ENCODE data around the gene FAM210A.

Gene FAM210A

GRCh38 chr18:13620206-13620672 is 106.1 kb downstream of the FAM210A start:
- H3K4me3 ChIP-seq (replicated peaks; ENCODE audit: low read depth, low read length), result no peak overlapping the region
- DNase-seq (ENCODE audit: extremely low read depth, insufficient read length), result no peak
- no peak for TF ChIP-seq CTCF (IDR thresholded peaks at IDR 0.05; ENCODE audit: insufficient read depth, low read length, poor library complexity, severe bottlenecking)
- no peaks in the 10 kb centered on the region for H3K27me3 ChIP-seq (replicated peaks; ENCODE audit: control insufficient read depth, insufficient read depth, low read length)
- peaks cover 2% of the 10 kb centered on the region for H3K36me3 ChIP-seq (ENCODE audit: control insufficient read depth, insufficient read depth, low read length)

- Histone ChIP-seq H3K36me3 (ENCODE audit: control insufficient read depth, insufficient read depth, low read length) (peaks cover 1% of the 10 kb centered on the region), H3K27me3 (replicated peaks; ENCODE audit: control insufficient read depth, insufficient read depth, low read length) (no peaks in the 10 kb centered on the region)
- TF ChIP-seq CTCF (IDR thresholded peaks at IDR 0.05; ENCODE audit: insufficient read depth, low read length, poor library complexity, severe bottlenecking), result no peak
Measured at GRCh38 chr18:13619505-13620205, 106.7 kb downstream of the FAM210A start.

GRCh38 chr18:13618760-13619438 is 107.5 kb downstream of the FAM210A start:
- no peaks in the 10 kb centered on the region; the same call in none of the 2 replicates for H3K36me3 ChIP-seq (ENCODE audit: control insufficient read depth, insufficient read depth, low read length)
- H3K4me3 ChIP-seq (replicated peaks; ENCODE audit: low read depth, low read length), result no peak overlapping the region
- DNase-seq (ENCODE audit: extremely low read depth, insufficient read length), result no peak
- no peak for TF ChIP-seq CTCF (IDR thresholded peaks at IDR 0.05; ENCODE audit: insufficient read depth, low read length, poor library complexity, severe bottlenecking)
- no peaks in the 10 kb centered on the region for H3K27me3 ChIP-seq (replicated peaks; ENCODE audit: control insufficient read depth, insufficient read depth, low read length)

More at GRCh38 chr18:13619505-13620205, 106.7 kb downstream of the FAM210A start:
- DNase-seq (ENCODE audit: extremely low read depth, insufficient read length), result no peak
- no peak overlapping the region for H3K4me3 ChIP-seq (replicated peaks; ENCODE audit: low read depth, low read length)

- TF ChIP-seq CTCF (IDR thresholded peaks at IDR 0.05; ENCODE audit: insufficient read depth, low read length, poor library complexity, severe bottlenecking), result no peak
- H3K4me3 ChIP-seq (replicated peaks; ENCODE audit: low read depth, low read length), result no peak overlapping the region
- H3K27me3 ChIP-seq (replicated peaks; ENCODE audit: control insufficient read depth, insufficient read depth, low read length), result no peaks in the 10 kb centered on the region
- no peaks in the 10 kb centered on the region; the same call in none of the 2 replicates for H3K36me3 ChIP-seq (ENCODE audit: control insufficient read depth, insufficient read depth, low read length)
- DNase-seq (ENCODE audit: extremely low read depth, insufficient read length), result no peak
Measured at GRCh38 chr18:13617826-13618515, 108.4 kb downstream of the FAM210A start.

GRCh38 chr18:13616525-13617035 is 109.8 kb downstream of the FAM210A start:
- Histone ChIP-seq H3K36me3 (ENCODE audit: control insufficient read depth, insufficient read depth, low read length) (no peaks in the 10 kb centered on the region; the same call in none of the 2 replicates), H3K27me3 (replicated peaks; ENCODE audit: control insufficient read depth, insufficient read depth, low read length) (no peaks in the 10 kb centered on the region), H3K4me3 (replicated peaks; ENCODE audit: low read depth, low read length) (no peak overlapping the region)
- DNase-seq (ENCODE audit: extremely low read depth, insufficient read length), result no peak
- TF ChIP-seq CTCF (IDR thresholded peaks at IDR 0.05; ENCODE audit: insufficient read depth, low read length, poor library complexity, severe bottlenecking), result no peak

Measured in GM06990 (cell line).